Stimulated activated CD8-positive, alpha-beta memory T cell treated with anti-CD3 and anti-CD28 coated beads, Interleukin-15, amount 100 ng/mL, for 1 hour (primary cell): ENCODE data around the gene RBM19.
"Not testable (repeated sequence)": the region's sequence is repeated elsewhere in the genome, so short reads cannot be mapped to it uniquely, and the experiment has no call there.

Source experiments
- DNase-seq: peaks from one replicate; pipeline ENCODE4 v3.0.0-alpha.2; 2020; ENCODE audit warnings: low read depth

The RBM19 gene, protein sequence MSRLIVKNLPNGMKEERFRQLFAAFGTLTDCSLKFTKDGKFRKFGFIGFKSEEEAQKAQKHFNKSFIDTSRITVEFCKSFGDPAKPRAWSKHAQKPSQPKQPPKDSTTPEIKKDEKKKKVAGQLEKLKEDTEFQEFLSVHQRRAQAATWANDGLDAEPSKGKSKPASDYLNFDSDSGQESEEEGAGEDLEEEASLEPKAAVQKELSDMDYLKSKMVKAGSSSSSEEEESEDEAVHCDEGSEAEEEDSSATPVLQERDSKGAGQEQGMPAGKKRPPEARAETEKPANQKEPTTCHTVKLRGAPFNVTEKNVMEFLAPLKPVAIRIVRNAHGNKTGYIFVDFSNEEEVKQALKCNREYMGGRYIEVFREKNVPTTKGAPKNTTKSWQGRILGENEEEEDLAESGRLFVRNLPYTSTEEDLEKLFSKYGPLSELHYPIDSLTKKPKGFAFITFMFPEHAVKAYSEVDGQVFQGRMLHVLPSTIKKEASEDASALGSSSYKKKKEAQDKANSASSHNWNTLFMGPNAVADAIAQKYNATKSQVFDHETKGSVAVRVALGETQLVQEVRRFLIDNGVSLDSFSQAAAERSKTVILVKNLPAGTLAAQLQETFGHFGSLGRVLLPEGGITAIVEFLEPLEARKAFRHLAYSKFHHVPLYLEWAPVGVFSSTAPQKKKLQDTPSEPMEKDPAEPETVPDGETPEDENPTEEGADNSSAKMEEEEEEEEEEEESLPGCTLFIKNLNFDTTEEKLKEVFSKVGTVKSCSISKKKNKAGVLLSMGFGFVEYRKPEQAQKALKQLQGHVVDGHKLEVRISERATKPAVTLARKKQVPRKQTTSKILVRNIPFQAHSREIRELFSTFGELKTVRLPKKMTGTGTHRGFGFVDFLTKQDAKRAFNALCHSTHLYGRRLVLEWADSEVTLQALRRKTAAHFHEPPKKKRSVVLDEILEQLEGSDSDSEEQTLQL

DNA sequence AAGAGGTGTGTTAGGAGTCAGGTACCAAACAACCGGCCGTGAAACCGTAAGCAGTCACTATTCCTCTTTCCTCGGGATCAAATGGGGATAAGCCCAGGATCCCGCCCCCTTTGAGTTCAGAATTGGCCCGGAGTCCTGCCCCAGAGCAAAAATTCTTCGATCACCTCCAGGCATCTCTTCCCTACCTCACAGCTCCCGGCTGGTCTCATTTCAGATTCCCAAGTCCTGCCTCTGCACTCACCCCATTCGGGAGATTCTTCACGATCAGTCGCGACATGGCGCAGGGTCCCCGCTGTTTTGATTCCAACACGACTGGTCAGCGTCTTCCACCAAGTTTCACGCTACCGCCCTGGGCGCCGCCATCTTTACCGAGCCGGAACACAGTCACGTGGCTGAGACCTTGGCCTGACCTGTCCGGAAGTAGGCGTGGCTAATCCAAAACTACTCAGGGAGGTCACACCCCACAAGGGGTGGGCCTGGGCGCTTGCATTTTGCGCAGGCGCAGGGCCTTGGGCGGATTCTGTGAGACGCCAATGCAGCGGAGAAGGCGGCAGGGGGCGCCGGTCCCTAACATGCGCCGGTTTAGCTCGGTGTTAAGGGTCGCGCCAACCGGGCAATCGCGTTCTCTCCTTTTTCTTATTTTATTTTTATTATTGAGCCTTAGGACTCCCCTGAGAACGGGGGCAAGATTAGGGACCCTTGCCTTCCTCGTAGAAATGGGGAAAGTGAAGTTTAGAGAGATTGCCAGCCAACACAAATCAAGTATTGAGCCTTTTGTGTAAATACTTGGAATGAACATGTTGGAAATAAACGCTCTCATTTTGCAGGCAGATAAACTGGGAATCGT, at the start of gene RBM19:
RBM19 (minus strand) TSS at position 375 of the 847 bp plus-strand sequence; CDS start at position 277, 98 bp downstream.
- DNase-seq, result peak; percentile 94

DNA sequence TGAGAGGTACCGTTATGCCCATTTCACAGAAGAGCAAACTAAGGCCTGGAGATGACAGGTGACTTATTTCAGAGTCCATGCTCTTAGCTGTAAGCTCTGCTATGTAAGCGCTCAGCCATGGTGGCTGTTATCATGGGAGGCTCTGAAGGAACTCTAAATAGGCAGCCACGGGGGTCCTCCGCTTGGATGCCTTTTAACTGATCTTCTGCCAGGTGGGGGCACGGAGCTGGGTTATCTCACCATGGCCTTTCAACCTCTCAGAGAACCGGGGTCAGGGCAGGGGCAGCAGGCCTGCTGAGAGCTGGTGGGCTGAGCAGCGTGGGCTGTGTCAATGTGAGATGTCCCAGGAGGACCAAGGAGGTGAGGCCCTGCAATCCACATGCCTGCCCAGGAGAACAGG, 49.7 kb upstream of the RBM19 start:
- no peak for DNase-seq

DNA sequence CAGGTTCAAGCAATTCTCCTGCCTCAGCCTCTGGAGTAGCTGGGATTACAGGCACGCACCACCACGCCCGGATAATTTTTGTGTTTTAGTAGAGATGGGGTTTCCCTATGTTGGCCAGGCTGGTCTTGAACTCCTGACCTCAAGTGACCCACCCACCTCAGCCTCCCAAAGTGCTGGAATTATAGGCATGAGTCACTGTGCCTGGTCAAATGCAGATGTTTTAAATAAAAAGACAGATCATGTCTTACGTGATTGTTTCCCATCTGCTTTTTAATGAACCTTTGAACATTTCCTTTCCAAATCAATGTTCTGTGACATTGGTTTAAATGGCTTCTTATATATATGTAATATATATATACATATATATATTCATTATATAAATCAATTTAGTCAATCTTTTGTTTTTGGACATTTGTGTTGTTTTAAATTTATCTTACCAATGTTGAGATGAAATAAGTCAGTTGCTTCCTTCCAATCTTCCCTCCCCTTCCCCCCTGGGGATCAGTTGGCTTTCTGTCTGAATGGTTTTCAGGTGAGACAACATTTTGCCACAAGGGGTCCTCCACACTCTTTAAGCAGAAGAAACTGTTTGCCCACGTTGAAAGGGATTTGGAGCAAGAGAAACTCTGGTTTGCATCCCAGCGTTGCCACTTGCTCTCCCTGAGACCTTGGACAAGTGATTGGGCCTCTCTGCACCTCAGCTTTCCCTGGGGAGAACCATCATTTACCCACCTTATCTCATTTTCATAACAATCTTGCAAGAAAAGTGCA, 47.6 kb upstream of the RBM19 start:
- no peak for DNase-seq

DNA sequence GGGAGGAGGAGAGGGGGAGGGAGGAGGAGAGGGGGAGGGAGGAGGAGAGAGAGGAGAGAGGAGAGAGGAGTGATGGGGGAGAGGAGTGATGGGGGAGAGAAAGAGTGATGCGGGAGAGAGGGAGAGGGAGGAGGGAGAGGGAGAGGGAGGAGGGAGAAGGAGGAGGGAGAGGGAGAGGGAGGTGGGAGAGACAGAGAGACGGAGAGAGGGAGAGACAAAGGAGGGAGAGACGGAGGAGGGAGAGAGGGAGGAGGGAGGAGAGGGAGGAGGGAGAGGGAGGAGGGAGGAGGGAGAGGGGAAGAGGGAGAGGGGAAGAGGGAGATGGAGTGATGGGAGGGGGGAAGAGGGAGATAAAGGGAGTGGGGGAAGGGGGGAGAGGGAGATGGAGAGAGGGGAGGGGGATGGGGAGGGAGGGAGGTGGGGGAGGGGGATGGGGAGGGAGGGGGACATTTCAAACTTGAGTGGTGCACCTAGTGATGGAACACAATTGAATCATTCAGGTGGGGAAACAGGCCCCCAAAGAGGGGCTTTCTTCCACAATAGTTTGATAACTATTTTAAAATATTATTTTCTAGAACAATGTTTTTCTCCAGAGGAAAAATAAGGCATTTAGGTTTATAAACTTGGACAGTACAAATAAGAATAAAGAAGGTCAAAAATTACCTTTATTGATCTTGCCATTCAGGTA, 46.8 kb upstream of the RBM19 start:
- DNase-seq, result no peak

DNA sequence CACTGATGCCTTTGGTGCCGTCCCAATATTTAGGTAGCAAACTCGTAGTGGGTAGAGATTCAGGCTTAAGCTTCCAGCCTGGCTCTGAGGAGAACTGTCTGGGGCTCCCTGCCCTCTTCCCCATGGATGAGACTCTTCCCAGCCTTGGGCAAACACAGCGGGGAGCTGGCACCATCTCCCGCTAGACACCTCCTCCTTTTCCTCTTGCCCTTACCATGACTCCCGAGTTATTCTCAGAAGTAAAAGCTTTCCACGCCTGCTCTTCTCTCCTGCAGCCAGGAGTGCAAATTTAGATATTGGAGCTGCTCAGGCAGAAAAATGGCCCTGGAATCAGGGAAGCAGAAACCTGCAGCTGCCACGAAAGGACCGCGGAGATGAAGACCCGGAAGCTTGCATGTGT, 45.6 kb upstream of the RBM19 start:
- no peak for DNase-seq

DNA sequence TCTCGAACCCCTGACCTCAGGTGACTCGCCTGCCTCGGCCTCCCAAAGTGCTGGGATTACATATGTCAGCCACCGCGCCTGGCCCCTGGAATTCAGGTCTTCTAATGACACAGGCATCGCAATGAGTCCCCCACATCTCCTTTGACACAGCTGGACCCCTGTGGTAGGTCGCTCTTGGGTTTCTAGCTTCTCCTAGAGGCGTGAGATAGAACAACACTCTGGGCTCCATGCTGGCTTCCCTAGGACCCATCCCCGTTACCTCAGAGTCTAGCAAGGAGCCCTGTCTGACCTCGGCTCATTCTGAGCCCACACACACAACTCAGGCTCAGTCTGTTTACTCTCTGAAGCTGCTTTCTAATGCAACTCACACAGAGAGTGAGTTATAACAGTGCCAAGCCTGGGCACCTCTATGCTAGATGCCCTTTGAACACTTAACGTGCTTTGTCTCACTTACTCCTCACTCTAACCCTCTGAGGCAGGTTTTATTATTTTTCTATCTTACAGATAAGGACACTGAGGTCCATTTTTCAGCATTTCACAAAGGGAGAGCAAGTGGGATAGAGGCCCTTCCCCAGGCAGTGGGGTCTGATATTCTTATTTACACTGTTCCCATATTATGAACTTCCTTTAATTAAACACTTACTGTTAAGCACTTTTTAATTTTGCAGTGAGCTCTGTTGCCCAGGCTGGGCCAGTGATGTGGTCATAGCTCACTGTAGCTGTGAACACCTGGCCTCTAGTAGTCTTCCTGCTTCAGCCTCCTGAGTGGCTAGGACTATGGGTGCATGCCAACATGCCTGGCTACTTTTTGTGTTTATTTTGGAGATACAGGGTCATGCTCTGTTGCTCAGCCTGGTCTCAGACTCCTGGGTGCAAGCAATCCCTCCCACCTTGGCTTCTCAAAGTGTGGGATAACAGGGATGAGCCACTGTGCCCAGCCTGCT, 40.6 kb upstream of the RBM19 start:
- no peak for DNase-seq

DNA sequence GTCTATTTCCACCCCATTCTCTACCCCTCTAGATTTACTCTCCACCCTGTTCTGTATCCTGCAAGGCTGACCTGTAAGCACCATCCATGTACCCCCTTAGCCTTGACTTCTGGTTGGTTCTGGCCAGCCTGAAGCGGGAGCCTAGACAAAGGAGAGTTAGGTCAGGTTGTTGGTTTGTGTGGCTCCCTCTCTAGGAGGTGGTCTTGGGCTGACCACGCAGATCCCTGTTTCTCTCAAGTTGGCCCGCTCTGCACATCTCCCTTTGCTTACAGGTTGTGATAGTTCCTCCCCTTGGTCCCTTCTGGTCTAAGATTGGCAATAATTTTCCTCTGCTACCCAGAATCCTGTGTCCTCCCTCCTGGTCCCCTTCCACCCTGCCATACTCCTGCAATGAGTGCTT, 38.3 kb upstream of the RBM19 start:
- DNase-seq, result no peak

DNA sequence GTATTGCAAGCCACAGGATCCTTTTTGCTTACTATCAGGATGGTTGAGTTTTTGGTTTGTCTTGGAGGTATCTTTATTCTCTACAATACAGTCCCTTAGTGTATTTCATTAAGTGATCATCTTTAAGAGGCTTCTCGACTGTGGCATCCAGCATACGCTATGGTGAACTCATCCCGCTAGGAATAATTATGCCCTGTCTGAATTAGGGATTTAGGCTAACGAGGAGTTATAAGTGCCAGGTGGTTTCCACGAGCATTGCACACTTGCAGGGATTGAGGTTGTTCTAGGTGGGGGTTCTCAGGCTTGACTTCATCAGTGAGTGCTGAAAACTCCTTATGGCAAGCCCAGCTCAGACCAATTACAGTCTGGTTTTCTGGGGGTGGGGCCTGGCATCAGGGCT, 37.2 kb upstream of the RBM19 start:
- no peak for DNase-seq

DNA sequence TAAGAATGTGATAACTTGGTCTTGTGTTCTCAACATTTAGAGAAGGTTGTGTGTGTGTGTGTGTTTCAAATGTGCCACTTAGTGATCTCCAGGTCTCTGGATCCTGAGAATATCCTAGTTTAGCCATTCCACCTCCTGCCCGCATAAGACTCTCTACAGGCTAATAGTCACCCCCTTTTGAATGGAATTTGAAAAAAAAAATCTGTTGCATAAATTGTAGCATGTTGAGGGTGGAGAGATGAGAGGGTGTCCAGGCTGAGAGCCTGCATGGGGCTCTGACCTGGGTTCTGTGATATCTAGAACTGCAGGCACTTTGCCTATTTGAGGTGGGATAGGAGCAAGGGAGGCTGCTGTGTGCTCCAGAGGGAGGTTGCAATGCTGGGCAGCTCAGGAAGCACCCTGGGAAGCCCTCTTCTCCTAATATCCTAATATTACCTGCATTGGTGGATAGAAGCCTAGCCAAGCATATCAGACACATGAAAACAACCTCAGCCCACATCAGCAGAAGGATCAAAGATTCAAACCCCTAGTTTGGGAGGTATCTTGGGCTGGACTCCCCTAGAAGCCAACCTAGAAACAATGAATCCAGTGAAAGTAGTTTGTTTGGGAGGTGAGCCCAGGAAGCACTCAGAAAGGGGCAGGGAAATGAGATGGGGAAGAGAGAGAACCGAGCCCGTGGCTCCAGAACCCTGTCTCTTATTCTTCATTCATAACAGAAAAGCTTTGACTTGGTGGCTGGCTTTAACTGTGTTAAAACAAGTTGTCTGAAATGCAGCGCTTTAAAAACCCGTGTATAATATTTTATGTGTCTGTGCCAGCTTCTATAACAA, 35.6 kb upstream of the RBM19 start:
- DNase-seq, result no peak

DNA sequence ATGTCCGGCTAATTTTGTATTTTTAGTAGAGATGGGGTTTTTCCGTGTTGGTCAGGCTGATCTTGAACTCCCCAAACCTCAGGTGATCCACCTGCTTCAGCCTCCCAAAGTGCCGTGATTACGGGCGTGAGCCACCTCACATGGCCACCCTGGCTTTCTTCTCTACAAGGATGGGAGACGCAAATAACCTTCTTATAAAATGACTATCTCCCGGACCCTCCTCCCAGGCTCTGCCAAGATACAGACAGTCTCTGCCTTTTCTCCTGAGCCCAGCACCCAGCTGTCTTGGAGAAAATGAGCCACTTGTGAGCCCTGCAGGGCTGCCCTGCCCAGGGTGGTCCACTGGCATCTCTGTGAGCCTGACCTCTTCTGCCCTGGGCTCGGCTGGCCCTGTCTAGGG, 34.7 kb upstream of the RBM19 start:
- no peak for DNase-seq

DNA sequence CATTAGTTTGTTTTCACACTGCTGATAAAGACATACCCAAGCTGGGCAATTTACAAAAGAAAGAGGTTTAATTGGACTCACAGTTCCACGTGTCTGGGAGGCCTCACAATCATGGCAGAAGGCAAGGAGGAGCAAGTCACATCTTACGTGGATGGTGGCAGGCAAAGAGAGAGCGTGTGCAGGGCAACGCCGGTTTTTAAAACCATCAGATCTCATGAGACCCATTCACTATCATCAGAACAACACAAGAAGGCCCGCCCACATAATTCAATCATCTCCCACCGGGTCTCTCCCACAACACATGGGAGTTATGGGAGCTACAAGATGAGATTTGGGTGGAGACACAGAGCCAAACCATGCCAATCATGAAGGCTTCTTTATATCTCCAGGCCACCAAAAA, 34.1 kb upstream of the RBM19 start:
- not testable (repeated sequence) for DNase-seq

DNA sequence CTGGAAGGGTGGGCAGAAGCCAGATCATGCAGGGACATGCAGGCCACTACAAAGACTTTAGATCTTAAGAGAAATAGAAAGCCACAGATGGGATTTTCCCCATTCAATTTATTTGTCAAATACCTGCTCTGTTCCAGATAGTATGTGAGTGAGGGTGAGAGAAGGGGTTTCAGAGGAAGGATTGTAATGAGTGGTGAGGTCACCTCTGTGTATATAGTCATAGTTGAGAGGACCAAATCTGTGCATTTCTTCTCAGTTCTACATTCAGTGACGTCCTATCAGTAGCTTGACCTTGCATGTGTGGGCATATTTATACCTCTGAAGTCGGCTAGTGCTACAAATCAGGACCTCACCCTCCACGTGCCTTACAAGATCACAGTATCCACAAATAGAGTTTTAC, 31.2 kb upstream of the RBM19 start:
- DNase-seq, result no peak

DNA sequence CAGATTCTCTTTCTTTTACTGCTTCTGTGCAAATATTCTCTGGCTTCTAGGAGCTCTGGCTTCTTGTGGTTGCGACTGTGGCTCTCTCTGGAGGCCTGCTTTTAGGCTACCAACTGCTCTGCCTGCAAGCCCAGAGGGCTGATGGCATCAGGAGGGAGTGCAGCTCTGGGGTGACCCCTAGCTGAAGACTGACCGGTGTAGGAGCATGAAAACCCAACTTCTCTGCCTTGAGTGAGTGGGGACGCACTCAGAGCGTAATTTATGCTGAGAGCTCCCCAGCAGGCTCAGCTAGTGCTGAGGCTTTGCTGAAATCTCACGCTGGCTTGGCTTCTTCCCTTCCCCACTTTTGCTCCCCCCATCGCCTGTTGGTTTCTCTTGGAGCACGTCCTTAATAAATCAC, 29.9 kb upstream of the RBM19 start:
- no peak for DNase-seq

DNA sequence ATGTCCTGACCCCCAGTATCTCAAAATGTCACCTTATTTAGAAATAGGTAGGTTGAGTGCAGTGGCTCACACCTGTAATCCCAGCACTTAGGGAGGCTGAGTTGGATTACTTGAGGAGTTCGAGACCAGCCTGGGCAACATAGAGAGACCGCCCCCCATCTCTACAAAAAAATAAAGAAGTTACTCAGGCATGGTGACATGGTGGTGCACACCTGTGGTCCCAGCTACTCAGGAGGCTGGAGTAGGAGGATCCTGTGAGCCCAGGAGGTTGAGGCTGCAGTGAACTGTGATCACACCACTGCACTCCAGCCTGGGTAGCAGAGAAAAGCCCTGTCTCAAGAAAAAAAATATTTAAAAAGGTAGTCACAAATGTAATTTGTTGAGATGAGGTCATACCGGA, 27.9 kb upstream of the RBM19 start:
- DNase-seq, result no peak

DNA sequence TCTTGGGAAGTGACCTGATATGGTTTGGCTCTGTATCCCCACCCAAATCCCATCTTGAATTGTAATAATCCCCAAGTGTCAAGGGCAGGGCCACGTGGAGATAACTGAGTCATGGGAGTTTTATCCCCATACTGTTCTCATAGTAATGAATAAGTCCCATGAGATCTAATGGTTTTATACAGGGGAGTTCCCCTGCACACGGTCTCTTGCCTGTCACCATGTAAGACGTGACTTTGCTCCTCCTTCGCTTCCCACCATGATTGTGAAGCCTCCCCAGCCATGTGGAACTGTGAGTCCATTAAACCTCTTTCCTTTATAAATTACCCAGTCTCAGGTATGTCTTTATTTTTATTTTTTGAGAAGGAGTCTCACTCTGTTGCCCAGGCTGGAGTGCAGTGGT, 26.6 kb upstream of the RBM19 start:
- not testable (repeated sequence) for DNase-seq

DNA sequence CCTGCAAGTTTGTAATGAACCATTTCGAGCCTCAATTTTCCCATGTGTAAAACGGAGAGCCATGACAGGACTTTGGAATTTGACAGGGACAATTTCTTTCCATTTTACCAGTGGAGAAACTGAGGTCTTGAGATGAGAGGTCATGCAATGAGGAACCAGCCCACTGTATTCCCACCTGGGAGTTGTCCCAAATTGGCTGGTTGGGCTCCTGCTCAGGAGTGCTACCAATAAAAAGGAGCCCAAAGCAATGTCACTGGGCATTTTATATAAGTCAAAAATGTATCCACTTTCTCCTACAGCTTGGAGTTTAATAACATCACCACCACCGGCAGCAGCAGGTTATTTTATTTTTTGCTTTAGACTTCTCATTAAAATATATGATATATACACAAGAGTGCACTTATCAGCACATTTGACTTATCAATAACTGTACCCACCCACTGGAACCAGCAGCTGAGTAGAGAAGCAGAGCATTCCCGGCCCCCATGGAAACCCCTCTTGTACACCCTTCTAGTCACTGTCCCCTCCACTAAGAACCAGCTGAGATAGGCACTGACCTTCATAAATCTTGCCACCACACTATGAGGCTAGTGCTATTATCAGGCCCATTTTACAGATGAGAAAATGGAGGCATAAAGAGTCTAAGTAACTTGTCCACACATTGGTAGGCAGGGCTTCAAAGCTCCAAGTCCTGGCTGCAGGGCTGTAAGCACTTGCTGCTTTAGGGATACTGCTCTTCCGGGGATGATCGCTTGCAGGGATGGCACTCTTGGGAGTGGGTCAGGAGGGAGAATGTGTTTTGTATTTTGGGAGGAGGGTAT, 25.3 kb upstream of the RBM19 start:
- DNase-seq, result no peak
